ENCODE results near the gene PRR35. TPM values are rescaled to one million over a fixed set of nuclear protein-coding genes. Genes with fewer than 3 reads are reported as not detected.

PRR35 gene
- total and polyA plus RNA-seq, 4 donors, result not detected

GRCh38 chr16:578870-579405 is 18.7 kb downstream of the PRR35 start:
- TF ChIP-seq, protein P1, sequence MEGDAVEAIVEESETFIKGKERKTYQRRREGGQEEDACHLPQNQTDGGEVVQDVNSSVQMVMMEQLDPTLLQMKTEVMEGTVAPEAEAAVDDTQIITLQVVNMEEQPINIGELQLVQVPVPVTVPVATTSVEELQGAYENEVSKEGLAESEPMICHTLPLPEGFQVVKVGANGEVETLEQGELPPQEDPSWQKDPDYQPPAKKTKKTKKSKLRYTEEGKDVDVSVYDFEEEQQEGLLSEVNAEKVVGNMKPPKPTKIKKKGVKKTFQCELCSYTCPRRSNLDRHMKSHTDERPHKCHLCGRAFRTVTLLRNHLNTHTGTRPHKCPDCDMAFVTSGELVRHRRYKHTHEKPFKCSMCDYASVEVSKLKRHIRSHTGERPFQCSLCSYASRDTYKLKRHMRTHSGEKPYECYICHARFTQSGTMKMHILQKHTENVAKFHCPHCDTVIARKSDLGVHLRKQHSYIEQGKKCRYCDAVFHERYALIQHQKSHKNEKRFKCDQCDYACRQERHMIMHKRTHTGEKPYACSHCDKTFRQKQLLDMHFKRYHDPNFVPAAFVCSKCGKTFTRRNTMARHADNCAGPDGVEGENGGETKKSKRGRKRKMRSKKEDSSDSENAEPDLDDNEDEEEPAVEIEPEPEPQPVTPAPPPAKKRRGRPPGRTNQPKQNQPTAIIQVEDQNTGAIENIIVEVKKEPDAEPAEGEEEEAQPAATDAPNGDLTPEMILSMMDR (IDR thresholded peaks at IDR 0.05; ENCODE audit: control extremely low read depth, extremely low read depth), result peak; percentile 72
- H3K9me3 ChIP-seq (ENCODE audit: control insufficient read depth in 4 of 4, insufficient read depth in 3 of 4, low read length in 3 of 4), result no peaks in the 10 kb centered on the region
- no peaks in the 10 kb centered on the region for H3K4me1 ChIP-seq (ENCODE audit: control insufficient read depth in 5 of 5, insufficient read depth in 5 of 5, low read length in 5 of 5)
- peaks cover 0 to 43% (median 3%) of the 10 kb centered on the region in 4 donors for H3K36me3 ChIP-seq (ENCODE audit: control insufficient read depth in 4 of 4, insufficient read depth in 4 of 4, low read length in 4 of 4)
- no peak overlapping the region for H3K9ac ChIP-seq (ENCODE audit: insufficient read depth in 1 of 2, low read length in 2 of 2)
- peak; percentile 45 to 55 (median 53) for DNase-seq
- WGBS, 2 donors, result 15 to 17% methylated on average over 26 to 34 of the region's 34 CpGs
- ATAC-seq (ENCODE audit: insufficient read depth, low FRiP score), result peak; percentile 81
- H3K27ac ChIP-seq (ENCODE audit: low read depth in 1 of 2, low read length in 1 of 2), result no peak overlapping the region
- H3K4me3 ChIP-seq, result no peak overlapping the region
- no peaks in the 10 kb centered on the region for H3K27me3 ChIP-seq (ENCODE audit: control insufficient read depth in 3 of 3, insufficient read depth in 3 of 3, low read length in 2 of 3)

DNA sequence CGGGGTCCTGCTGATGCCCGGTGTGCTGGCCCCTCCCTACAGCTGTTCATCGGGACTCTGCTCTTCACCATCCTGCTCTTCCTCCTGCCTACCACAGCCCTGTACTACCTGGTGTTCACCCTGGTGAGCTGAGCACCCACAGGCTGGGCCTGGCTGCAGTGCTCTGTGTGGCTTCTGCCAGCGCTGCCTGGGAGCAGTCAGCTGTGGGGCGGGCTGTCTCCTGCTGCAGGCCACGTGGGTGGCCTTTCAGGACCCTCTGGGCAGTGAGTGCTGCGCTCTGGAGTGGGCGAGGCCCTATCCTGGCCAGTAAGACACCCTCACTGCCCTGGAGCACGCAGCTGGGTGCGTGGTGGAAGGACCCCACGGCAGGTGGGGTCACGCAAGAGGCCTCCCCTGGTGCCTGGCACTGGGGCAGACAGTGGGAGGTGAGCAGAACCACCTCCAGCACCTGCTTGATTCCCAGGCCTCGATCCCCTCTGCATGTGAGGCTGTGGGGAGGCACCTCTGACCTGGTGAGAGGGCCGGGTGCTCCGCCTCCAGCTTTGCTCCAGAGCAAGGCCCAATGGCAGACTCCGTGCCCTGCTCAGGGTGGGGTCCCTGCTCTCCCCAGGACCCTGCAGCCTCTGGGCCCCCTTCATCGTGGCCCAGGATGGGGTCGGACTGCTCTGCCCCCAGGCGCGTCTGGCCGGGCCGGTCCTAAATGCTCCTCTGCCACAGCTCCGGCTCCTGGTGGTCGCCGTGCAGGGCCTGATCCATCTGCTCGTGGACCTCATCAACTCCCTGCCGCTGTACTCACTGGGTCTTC is 20.1 kb downstream of the PRR35 start:
- H3K27ac ChIP-seq (ENCODE audit: low read depth in 1 of 2, low read length in 1 of 2), result no peak overlapping the region
- WGBS, 2 donors, result 94 to 95% methylated on average over 25 to 27 of the region's 27 CpGs
- H3K9ac ChIP-seq (ENCODE audit: insufficient read depth in 1 of 2, low read length in 2 of 2), result no peak overlapping the region
- H3K36me3 ChIP-seq (ENCODE audit: control insufficient read depth in 4 of 4, insufficient read depth in 4 of 4, low read length in 4 of 4), result peaks cover 0 to 30% (median 0%) of the 10 kb centered on the region in 4 donors
- H3K27me3 ChIP-seq (ENCODE audit: control insufficient read depth in 3 of 3, insufficient read depth in 3 of 3, low read length in 2 of 3), result no peaks in the 10 kb centered on the region
- ATAC-seq (ENCODE audit: insufficient read depth, low FRiP score), result no peak
- no peak overlapping the region for H3K4me3 ChIP-seq
- TF ChIP-seq, protein P1 (IDR thresholded peaks at IDR 0.05; ENCODE audit: control extremely low read depth, extremely low read depth), result no peak
- H3K9me3 ChIP-seq (ENCODE audit: control insufficient read depth in 4 of 4, insufficient read depth in 3 of 4, low read length in 3 of 4), result no peaks in the 10 kb centered on the region
- H3K4me1 ChIP-seq (ENCODE audit: control insufficient read depth in 5 of 5, insufficient read depth in 5 of 5, low read length in 5 of 5), result no peaks in the 10 kb centered on the region
- no peak for DNase-seq

- TF ChIP-seq, protein P1 (IDR thresholded peaks at IDR 0.05; ENCODE audit: control extremely low read depth, extremely low read depth), result no peak
- H3K4me1 ChIP-seq (ENCODE audit: control insufficient read depth in 5 of 5, insufficient read depth in 5 of 5, low read length in 5 of 5), result peaks cover 0 to 4% (median 0%) of the 10 kb centered on the region in 5 donors
- no peak overlapping the region for H3K4me3 ChIP-seq
- DNase-seq, result no peak
- 97 to 98% methylated on average over 19 of the region's 19 CpGs for whole genome bisulfite sequencing, 2 donors
- no peak overlapping the region for H3K27ac ChIP-seq (ENCODE audit: low read depth in 1 of 2, low read length in 1 of 2)
- no peaks in the 10 kb centered on the region for H3K9me3 ChIP-seq (ENCODE audit: control insufficient read depth in 4 of 4, insufficient read depth in 3 of 4, low read length in 3 of 4)
- ATAC-seq (ENCODE audit: insufficient read depth, low FRiP score), result no peak
- no peak overlapping the region for H3K9ac ChIP-seq (ENCODE audit: insufficient read depth in 1 of 2, low read length in 2 of 2)
- H3K36me3 ChIP-seq (ENCODE audit: control insufficient read depth in 4 of 4, insufficient read depth in 4 of 4, low read length in 4 of 4), result peaks cover 0 to 23% (median 0%) of the 10 kb centered on the region in 4 donors
- no peaks in the 10 kb centered on the region for H3K27me3 ChIP-seq (ENCODE audit: control insufficient read depth in 3 of 3, insufficient read depth in 3 of 3, low read length in 2 of 3)
Measured at GRCh38 chr16:580946-581498, 20.8 kb downstream of the PRR35 start.

Measured in lung (tissue), 12 donors.